ENCODE measurements around the gene GABRR3.

Gene GABRR3

GRCh38 chr3:98035208-98035607, at the start of gene GABRR3:
GABRR3 (minus strand) TSS chr3:98035315; CDS start chr3:98034987, 328 bp downstream.
- no peak for DNase-seq (ENCODE audit: low spot score)
- no peak for TF ChIP-seq CTCF (IDR thresholded peaks at IDR 0.05)
- no peak within 1 kb of the TSS for H3K4me3 ChIP-seq

GRCh38 chr3:98073486-98073885, 38.4 kb upstream of the GABRR3 start:
- no peak for TF ChIP-seq CTCF (IDR thresholded peaks at IDR 0.05)
- DNase-seq (ENCODE audit: low spot score), result no peak
- no peak overlapping the region for H3K27ac ChIP-seq
- no peak overlapping the region for H3K4me3 ChIP-seq

More at GRCh38 chr3:98035208-98035607, at the start of gene GABRR3:
- H3K27ac ChIP-seq, result no peak within 1 kb of the TSS

- DNase-seq (ENCODE audit: low spot score), result no peak
- H3K4me3 ChIP-seq, result no peak overlapping the region
- no peak for TF ChIP-seq CTCF (IDR thresholded peaks at IDR 0.05)
- no peak overlapping the region for H3K27ac ChIP-seq
Observed at GRCh38 chr3:98070840-98071239, 35.7 kb upstream of the GABRR3 start.

- DNase-seq (ENCODE audit: low spot score), result no peak
- no peak for TF ChIP-seq CTCF (IDR thresholded peaks at IDR 0.05)
- no peak overlapping the region for H3K27ac ChIP-seq
- H3K4me3 ChIP-seq, result no peak overlapping the region
Observed at GRCh38 chr3:98068824-98069223, 33.7 kb upstream of the GABRR3 start.

GRCh38 chr3:98058244-98058960, 23.3 kb upstream of the GABRR3 start:
- no peak for DNase-seq (ENCODE audit: low spot score)
- Histone ChIP-seq H3K27ac (no peak overlapping the region), H3K4me3 (no peak overlapping the region)
- TF ChIP-seq CTCF (IDR thresholded peaks at IDR 0.05), result no peak

- no peak for DNase-seq (ENCODE audit: low spot score)
- no peak overlapping the region for H3K27ac ChIP-seq
- TF ChIP-seq CTCF (IDR thresholded peaks at IDR 0.05), result no peak
- H3K4me3 ChIP-seq, result no peak overlapping the region
Observed at GRCh38 chr3:98057631-98058030, 22.5 kb upstream of the GABRR3 start.

- no peak for DNase-seq (ENCODE audit: low spot score)
- TF ChIP-seq CTCF (IDR thresholded peaks at IDR 0.05), result no peak
- H3K4me3 ChIP-seq, result no peak overlapping the region
- no peak overlapping the region for H3K27ac ChIP-seq
Observed at GRCh38 chr3:98056035-98056434, 20.9 kb upstream of the GABRR3 start.

All from coronary artery (tissue), 2 donors.